HG02642 (cell line): ENCODE measurements around the gene TEX2.
"Not testable (repeated sequence)": the region's sequence is repeated elsewhere in the genome, so short reads cannot be mapped to it uniquely, and the experiment has no call there.

Experiments used
- ATAC-seq: cut with Tn5 transposase; IDR thresholded peaks from one replicate; pipeline ENCODE4 v1.9.1; 2021; ENCODE audit warnings: mild to moderate bottlenecking; ENCODE audit not compliant: unreplicated experiment, poor library complexity

TEX2 gene

GRCh38 chr17:64242633-64243032 lies 20.4 kb downstream of the TEX2 start:
- no peak for ATAC-seq

GRCh38 chr17:64240741-64241347 lies 22.2 kb downstream of the TEX2 start:
- no peak for ATAC-seq

- no peak for ATAC-seq
Observed at GRCh38 chr17:64240261-64240740, 22.8 kb downstream of the TEX2 start.

GRCh38 chr17:64238449-64238848 lies 24.6 kb downstream of the TEX2 start:
- ATAC-seq = not testable (repeated sequence)

- ATAC-seq = no peak
Observed at GRCh38 chr17:64236827-64237403, 26.1 kb downstream of the TEX2 start.

- no peak for ATAC-seq
Observed at GRCh38 chr17:64234961-64235360, 28.1 kb downstream of the TEX2 start.

GRCh38 chr17:64232466-64233262 lies 30.4 kb downstream of the TEX2 start:
- no peak for ATAC-seq

GRCh38 chr17:64231567-64232141 lies 31.4 kb downstream of the TEX2 start:
- ATAC-seq = no peak

- no peak for ATAC-seq
Observed at GRCh38 chr17:64230791-64231408, 32.2 kb downstream of the TEX2 start.

- no peak for ATAC-seq
Observed at GRCh38 chr17:64229815-64230728, 33.0 kb downstream of the TEX2 start.

GRCh38 chr17:64226132-64226531 lies 36.9 kb downstream of the TEX2 start:
- ATAC-seq = no peak

GRCh38 chr17:64225410-64225809 lies 37.6 kb downstream of the TEX2 start:
- no peak for ATAC-seq

- ATAC-seq = no peak
Observed at GRCh38 chr17:64223931-64224629, 39.0 kb downstream of the TEX2 start.

- no peak for ATAC-seq
Observed at GRCh38 chr17:64223283-64223682, 39.8 kb downstream of the TEX2 start.

GRCh38 chr17:64221679-64222078 lies 41.4 kb downstream of the TEX2 start:
- no peak for ATAC-seq

- not testable (repeated sequence) for ATAC-seq
Observed at GRCh38 chr17:64220604-64221003, 42.5 kb downstream of the TEX2 start.

GRCh38 chr17:64219571-64219970 lies 43.5 kb downstream of the TEX2 start:
- no peak for ATAC-seq

GRCh38 chr17:64218066-64218465 lies 45.0 kb downstream of the TEX2 start:
- ATAC-seq = peak; percentile 65

- ATAC-seq = no peak
Observed at GRCh38 chr17:64217249-64217691, 45.8 kb downstream of the TEX2 start.
